Measurements from ENCODE around the gene PIM1.

Gene PIM1

DNA sequence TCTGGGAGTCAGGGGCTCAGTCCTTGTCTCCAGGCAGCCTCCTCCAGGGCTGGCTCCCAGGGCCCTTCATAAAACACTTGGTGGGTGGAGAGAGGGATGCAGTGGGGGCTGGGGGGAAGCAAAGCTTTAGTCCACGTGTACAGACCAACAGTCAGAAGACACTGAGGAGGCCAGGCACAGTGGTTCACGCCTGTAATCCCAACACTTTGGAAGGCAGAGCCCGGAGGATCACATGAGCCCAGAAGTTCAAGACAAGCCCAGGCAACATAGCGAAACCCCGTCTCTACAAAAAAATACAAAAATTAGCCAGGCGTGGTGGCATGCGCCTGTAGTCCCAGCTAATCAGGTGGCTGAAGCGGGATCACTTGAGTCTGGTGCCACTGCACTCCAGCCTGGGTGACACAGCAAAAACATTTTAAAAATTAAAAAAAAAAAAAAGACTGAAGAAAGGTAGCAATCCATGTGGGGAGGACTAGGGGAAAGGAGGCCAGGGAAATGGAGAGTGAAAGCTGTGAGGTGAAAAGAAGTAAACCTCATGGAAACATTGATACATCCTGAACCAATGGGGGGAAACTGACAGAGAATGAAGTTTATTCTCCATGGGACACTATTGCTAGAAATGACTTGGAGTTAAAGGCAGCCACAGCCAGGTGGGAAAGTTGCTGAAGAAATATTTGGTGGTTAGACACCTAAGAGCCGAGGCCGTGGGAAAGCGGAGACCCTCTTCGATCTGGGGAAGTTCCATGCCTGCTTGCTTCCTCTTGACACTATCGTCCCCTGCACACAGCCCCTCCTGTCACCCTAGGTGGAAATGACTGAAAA is 35.4 kb downstream of the PIM1 start:
- TF ChIP-seq TAF1 (IDR thresholded peaks at IDR 0.05; ENCODE audit: borderline replicate concordance, insufficient read depth, low read length) (no peak), POLR2AphosphoS5 (IDR thresholded peaks at IDR 0.05; ENCODE audit: low read depth, low read length) (no peak), FOXP2 (optimal IDR thresholded peaks at IDR 0.05; ENCODE audit: borderline replicate concordance, extremely low read depth, extremely low read length, insufficient read depth) (no peak), SIN3A (IDR thresholded peaks at IDR 0.05; ENCODE audit: borderline replicate concordance, insufficient read depth, low read length) (no peak)
- TF ChIP-seq, protein P1, sequence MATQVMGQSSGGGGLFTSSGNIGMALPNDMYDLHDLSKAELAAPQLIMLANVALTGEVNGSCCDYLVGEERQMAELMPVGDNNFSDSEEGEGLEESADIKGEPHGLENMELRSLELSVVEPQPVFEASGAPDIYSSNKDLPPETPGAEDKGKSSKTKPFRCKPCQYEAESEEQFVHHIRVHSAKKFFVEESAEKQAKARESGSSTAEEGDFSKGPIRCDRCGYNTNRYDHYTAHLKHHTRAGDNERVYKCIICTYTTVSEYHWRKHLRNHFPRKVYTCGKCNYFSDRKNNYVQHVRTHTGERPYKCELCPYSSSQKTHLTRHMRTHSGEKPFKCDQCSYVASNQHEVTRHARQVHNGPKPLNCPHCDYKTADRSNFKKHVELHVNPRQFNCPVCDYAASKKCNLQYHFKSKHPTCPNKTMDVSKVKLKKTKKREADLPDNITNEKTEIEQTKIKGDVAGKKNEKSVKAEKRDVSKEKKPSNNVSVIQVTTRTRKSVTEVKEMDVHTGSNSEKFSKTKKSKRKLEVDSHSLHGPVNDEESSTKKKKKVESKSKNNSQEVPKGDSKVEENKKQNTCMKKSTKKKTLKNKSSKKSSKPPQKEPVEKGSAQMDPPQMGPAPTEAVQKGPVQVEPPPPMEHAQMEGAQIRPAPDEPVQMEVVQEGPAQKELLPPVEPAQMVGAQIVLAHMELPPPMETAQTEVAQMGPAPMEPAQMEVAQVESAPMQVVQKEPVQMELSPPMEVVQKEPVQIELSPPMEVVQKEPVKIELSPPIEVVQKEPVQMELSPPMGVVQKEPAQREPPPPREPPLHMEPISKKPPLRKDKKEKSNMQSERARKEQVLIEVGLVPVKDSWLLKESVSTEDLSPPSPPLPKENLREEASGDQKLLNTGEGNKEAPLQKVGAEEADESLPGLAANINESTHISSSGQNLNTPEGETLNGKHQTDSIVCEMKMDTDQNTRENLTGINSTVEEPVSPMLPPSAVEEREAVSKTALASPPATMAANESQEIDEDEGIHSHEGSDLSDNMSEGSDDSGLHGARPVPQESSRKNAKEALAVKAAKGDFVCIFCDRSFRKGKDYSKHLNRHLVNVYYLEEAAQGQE (IDR thresholded peaks at IDR 0.05; ENCODE audit: insufficient read depth in 1 of 2, low read depth in 2 of 2, low read length in 2 of 2), result no peak

DNA sequence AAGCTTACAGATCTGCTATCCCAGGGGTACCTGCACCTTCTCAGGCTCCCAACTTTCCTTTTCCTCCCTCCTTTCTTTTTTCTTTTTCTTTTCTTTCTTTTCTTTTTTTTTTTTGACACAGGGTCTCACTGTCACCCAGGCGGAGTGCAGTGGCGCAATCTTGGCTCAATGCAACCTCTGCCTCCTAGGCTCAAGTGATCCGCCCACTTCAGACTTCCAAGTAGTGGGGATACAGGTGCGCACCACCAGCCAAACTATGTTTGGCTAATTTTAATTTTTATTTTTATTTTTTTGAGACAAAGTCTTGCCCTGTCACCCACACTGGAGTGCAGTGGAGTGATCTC is 36.0 kb downstream of the PIM1 start:
- TF ChIP-seq SIN3A (IDR thresholded peaks at IDR 0.05; ENCODE audit: borderline replicate concordance, insufficient read depth, low read length), result no peak
- no peak for TF ChIP-seq FOXP2 (optimal IDR thresholded peaks at IDR 0.05; ENCODE audit: borderline replicate concordance, extremely low read depth, extremely low read length, insufficient read depth)
- TF ChIP-seq, protein P1 (IDR thresholded peaks at IDR 0.05; ENCODE audit: insufficient read depth in 1 of 2, low read depth in 2 of 2, low read length in 2 of 2), result no peak
- no peak for TF ChIP-seq POLR2AphosphoS5 (IDR thresholded peaks at IDR 0.05; ENCODE audit: low read depth, low read length)

DNA sequence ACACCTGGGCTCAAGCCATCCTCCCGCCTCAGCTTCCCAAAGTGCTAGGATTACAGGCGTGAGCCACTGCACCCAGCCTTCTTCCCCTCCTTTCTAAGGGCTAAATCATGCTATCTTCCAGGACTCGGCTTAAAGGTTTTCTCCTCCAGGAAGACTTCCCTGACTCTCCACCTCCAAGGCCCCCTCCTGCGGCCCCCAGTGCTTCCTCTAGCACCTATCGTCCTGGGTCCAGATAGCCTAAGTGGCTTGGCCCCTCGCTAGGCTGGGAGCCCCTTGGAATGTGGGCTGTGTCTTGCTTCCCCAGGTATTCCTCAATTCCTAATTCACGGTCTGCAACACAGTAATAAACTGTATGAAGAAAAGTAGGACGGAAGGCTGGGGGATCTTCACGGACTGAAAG is 36.7 kb downstream of the PIM1 start:
- TF ChIP-seq TAF1 (IDR thresholded peaks at IDR 0.05; ENCODE audit: borderline replicate concordance, insufficient read depth, low read length) (no peak), POLR2AphosphoS5 (IDR thresholded peaks at IDR 0.05; ENCODE audit: low read depth, low read length) (no peak), FOXP2 (optimal IDR thresholded peaks at IDR 0.05; ENCODE audit: borderline replicate concordance, extremely low read depth, extremely low read length, insufficient read depth) (no peak)
- TF ChIP-seq, protein P1 (IDR thresholded peaks at IDR 0.05; ENCODE audit: insufficient read depth in 1 of 2, low read depth in 2 of 2, low read length in 2 of 2), result no peak

DNA sequence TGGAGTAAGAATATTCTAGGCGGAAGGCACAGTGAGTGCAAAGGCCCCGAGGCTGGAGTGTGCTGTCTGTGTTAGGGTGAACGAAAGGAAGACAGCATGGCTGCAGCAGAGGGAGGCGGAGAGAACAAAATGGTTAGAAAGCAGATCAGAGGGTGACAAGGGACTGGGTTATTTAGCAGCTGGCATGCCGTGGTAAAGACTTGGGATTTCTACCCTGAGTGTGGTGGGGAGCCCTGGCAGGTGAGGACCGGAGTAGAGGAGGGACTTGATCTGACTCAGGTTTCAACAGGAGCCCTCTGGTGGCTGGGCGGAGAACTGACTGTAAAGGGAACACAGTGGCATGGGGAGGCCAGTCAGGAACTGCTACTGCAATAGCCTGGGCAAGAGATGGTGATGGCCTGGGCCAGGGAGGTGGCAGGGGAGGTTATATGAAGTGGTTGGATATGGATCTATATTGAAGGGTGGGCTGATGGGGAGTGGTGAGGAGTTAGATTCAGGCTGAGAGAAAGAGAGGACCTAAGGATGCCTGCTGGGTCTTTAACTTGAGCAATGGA is 38.0 kb downstream of the PIM1 start:
- TF ChIP-seq POLR2AphosphoS5 (IDR thresholded peaks at IDR 0.05; ENCODE audit: low read depth, low read length) (no peak), FOXP2 (optimal IDR thresholded peaks at IDR 0.05; ENCODE audit: borderline replicate concordance, extremely low read depth, extremely low read length, insufficient read depth) (no peak), TAF1 (IDR thresholded peaks at IDR 0.05; ENCODE audit: borderline replicate concordance, insufficient read depth, low read length) (no peak), SIN3A (IDR thresholded peaks at IDR 0.05; ENCODE audit: borderline replicate concordance, insufficient read depth, low read length) (no peak)
- TF ChIP-seq, protein P1 (IDR thresholded peaks at IDR 0.05; ENCODE audit: insufficient read depth in 1 of 2, low read depth in 2 of 2, low read length in 2 of 2), result no peak

Data from PFSK-1 (cell line).